SK-N-MC (cell line): ENCODE data around the gene DOCK1.

Experiments used
- EZH2 ChIP-seq: fragments of 200-600 bp; sonication (generic); IDR thresholded peaks from one replicate; pipeline ENCODE4 v1.6.1; 2017; ENCODE audit warnings: antibody characterized with exemption
- FOXP2 ChIP-seq: optimal IDR thresholded peaks from 2 replicates; pipeline ENCODE3; 2011; ENCODE audit warnings: mild to moderate bottlenecking, moderate library complexity; ENCODE audit not compliant: insufficient read depth; ENCODE audit errors: extremely low read length, control extremely low read depth
- POLR2AphosphoS5 ChIP-seq: IDR thresholded peaks from 2 replicates; pipeline ENCODE4 v1.6.1; 2012; ENCODE audit warnings: mild to moderate bottlenecking, low read depth, low read length, borderline replicate concordance

GRCh38 chr10:127013691-127014473 lies 108.7 kb downstream of the DOCK1 start:
- no peak for TF ChIP-seq POLR2AphosphoS5
- TF ChIP-seq EZH2, result no peak
- TF ChIP-seq FOXP2, result no peak
